GM23248 (cell line): ENCODE results near the gene MAP3K6.

ENCODE experiments used
- EZH2 ChIP-seq: fragments of 200-600 bp; sonication (generic); IDR thresholded peaks from 2 replicates; pipeline ENCODE4 v1.6.1; 2018; ENCODE audit warnings: antibody characterized with exemption, mild to moderate bottlenecking; ENCODE audit not compliant: insufficient read depth, poor library complexity, severe bottlenecking
- EZH2phosphoT487 ChIP-seq: fragments of 200-600 bp; sonication (generic); IDR thresholded peaks from 2 replicates; pipeline ENCODE4 v1.6.1; 2018; ENCODE audit warnings: antibody characterized with exemption, moderate library complexity, mild to moderate bottlenecking, low read depth; ENCODE audit not compliant: insufficient read depth

GRCh38 chr1:27414091-27414490, 47.3 kb upstream of the MAP3K6 start:
- TF ChIP-seq EZH2 (no peak), EZH2phosphoT487 (no peak)
